SU-DHL-6 (cell line): ENCODE data around the gene SCYL2.
"Not testable (repeated sequence)": the region's sequence is repeated elsewhere in the genome, so short reads cannot be mapped to it uniquely, and the experiment has no call there.

Experiments used
- H2AFZ ChIP-seq: fragments of 200-600 bp; sonication (generic); 2 replicates; pipeline ENCODE4 v1.6.1; 2014; ENCODE audit warnings: low read depth, mild to moderate bottlenecking, moderate library complexity, mixed read lengths, antibody characterized with exemption, low read length; ENCODE audit not compliant: severe bottlenecking
- H3F3A ChIP-seq: fragments of 200-600 bp; shearing (Covaris generic); 2 replicates; pipeline ENCODE4 v1.6.0; 2016; ENCODE audit warnings: antibody characterized with exemption, mild to moderate bottlenecking; ENCODE audit not compliant: insufficient read depth
- H3K27ac ChIP-seq: fragments of 200-600 bp; sonication (generic); 2 replicates; pipeline ENCODE4 v1.5.1; 2016; ENCODE audit warnings: low read depth, mild to moderate bottlenecking, low read length, moderate library complexity, mixed read lengths
- H3K27me3 ChIP-seq: fragments of 200-600 bp; sonication (generic), shearing (Covaris generic); 2 replicates; pipeline ENCODE4 v1.6.0; 2014; ENCODE audit warnings: mild to moderate bottlenecking, low read length
- H3K36me3 ChIP-seq: fragments of 200-600 bp; sonication (generic); 2 replicates; pipeline ENCODE4 v1.6.1; 2014; ENCODE audit warnings: mild to moderate bottlenecking, low read length, mixed read lengths
- H3K4me2 ChIP-seq: fragments of 300-600, 200-600 bp; shearing (Covaris generic), sonication (generic); 2 replicates; pipeline ENCODE4 v1.6.0; 2014; ENCODE audit warnings: low read length, low read depth, mild to moderate bottlenecking; ENCODE audit not compliant: poor library complexity, severe bottlenecking
- H3K4me3 ChIP-seq: fragments of 200-600 bp; sonication (generic); 2 replicates; pipeline ENCODE4 v1.5.1; 2014; ENCODE audit warnings: antibody characterized with exemption, low read length, mild to moderate bottlenecking, mixed read lengths; ENCODE audit not compliant: insufficient read depth, poor library complexity, severe bottlenecking
- H3K79me2 ChIP-seq: fragments of 200-600 bp; sonication (generic); 2 replicates; pipeline ENCODE4 v1.6.1; 2014; ENCODE audit warnings: mild to moderate bottlenecking, low read length, moderate library complexity; ENCODE audit not compliant: insufficient read depth
- H3K9ac ChIP-seq: fragments of 200-600 bp; sonication (generic); 2 replicates; pipeline ENCODE4 v1.7.0; 2014; ENCODE audit warnings: mild to moderate bottlenecking, low read length
- H3K9me2 ChIP-seq: fragments of 200-600 bp; sonication (generic); replicated peaks from 2 replicates; pipeline ENCODE4 v1.6.1; 2014; ENCODE audit warnings: low read length; ENCODE audit not compliant: insufficient read depth
- H3K9me3 ChIP-seq: fragments of 200-600 bp; sonication (generic); 2 replicates; pipeline ENCODE4 v1.6.1; 2014; ENCODE audit warnings: low read length, mixed read lengths; ENCODE audit not compliant: insufficient read depth
- H4K20me1 ChIP-seq: fragments of 200-600 bp; sonication (generic); 2 replicates; pipeline ENCODE4 v1.6.1; 2014; ENCODE audit warnings: low read depth, mild to moderate bottlenecking, antibody characterized with exemption, low read length, moderate library complexity, mixed read lengths
- EZH2phosphoT487 ChIP-seq: fragments of 200-600 bp; sonication (generic), shearing (Covaris generic); conservative IDR thresholded peaks from 2 replicates; pipeline ENCODE4 v1.6.1; 2018; ENCODE audit warnings: mild to moderate bottlenecking, antibody characterized with exemption, low read length, moderate library complexity, mixed read lengths
- TF ChIP-seq, protein P1 (sequence below): fragments of 200-600 bp; sonication (generic); IDR thresholded peaks from one replicate; pipeline ENCODE4 v1.5.1; 2017; ENCODE audit warnings: antibody characterized with exemption, mild to moderate bottlenecking, low read length, moderate library complexity; ENCODE audit not compliant: insufficient read depth, poor library complexity, severe bottlenecking

The SCYL2 gene

DNA sequence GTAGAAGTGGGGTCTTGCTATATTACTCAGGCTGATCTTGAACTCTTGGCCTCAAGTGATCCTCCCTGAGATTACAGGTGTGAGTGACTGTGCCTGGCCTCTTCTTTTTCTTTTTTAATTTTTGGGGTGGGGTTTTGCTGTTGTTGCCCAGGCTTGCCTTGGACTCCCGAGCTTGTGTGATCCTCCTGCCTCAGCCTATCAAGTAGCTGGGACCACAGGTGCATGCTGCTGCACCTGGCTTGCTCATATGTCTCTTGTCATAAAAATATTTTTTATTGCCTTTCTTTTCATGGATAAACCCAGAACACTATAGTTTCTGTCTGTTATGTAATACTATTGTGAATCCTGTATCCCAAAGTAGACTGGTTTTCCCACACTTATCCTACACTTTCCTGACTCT lies 26.0 kb downstream of the SCYL2 start:
- Histone ChIP-seq H3K4me3 (no peak overlapping the region), H3K9me3 (no peaks in the 10 kb centered on the region), H4K20me1 (peaks cover 5% of the 10 kb centered on the region; the same call in 1 of the 2 replicates), H3F3A (no peaks in the 10 kb centered on the region), H3K27me3 (no peaks in the 10 kb centered on the region), H3K36me3 (peaks cover 5% of the 10 kb centered on the region; the same call in 1 of the 2 replicates), H3K79me2 (no peaks in the 10 kb centered on the region), H3K27ac (no peak overlapping the region), H3K4me2 (no peak overlapping the region), H3K9ac (no peak overlapping the region), H2AFZ (no peak overlapping the region), H3K9me2 (no peaks in the 10 kb centered on the region)
- no peak for TF ChIP-seq EZH2phosphoT487
- TF ChIP-seq, protein P1, sequence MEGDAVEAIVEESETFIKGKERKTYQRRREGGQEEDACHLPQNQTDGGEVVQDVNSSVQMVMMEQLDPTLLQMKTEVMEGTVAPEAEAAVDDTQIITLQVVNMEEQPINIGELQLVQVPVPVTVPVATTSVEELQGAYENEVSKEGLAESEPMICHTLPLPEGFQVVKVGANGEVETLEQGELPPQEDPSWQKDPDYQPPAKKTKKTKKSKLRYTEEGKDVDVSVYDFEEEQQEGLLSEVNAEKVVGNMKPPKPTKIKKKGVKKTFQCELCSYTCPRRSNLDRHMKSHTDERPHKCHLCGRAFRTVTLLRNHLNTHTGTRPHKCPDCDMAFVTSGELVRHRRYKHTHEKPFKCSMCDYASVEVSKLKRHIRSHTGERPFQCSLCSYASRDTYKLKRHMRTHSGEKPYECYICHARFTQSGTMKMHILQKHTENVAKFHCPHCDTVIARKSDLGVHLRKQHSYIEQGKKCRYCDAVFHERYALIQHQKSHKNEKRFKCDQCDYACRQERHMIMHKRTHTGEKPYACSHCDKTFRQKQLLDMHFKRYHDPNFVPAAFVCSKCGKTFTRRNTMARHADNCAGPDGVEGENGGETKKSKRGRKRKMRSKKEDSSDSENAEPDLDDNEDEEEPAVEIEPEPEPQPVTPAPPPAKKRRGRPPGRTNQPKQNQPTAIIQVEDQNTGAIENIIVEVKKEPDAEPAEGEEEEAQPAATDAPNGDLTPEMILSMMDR, result no peak

GRCh38 chr12:100294366-100294765 lies 27.4 kb downstream of the SCYL2 start:
- not testable (repeated sequence) for H4K20me1 ChIP-seq, H3K36me3 ChIP-seq, H3F3A ChIP-seq, H3K4me3 ChIP-seq, H3K4me2 ChIP-seq, H3K9me2 ChIP-seq, H3K9ac ChIP-seq, H3K79me2 ChIP-seq, H3K9me3 ChIP-seq, H3K27me3 ChIP-seq, H3K27ac ChIP-seq, H2AFZ ChIP-seq

GRCh38 chr12:100295764-100296555 lies 29.0 kb downstream of the SCYL2 start:
- H3K9me3 ChIP-seq, result no peaks in the 10 kb centered on the region
- TF ChIP-seq, protein P1, result no peak
- TF ChIP-seq EZH2phosphoT487, result no peak

GRCh38 chr12:100302081-100302480 lies 35.1 kb downstream of the SCYL2 start:
- Histone ChIP-seq H3K36me3 (peaks cover 11% of the 10 kb centered on the region), H3K27ac (no peak overlapping the region), H3K27me3 (no peaks in the 10 kb centered on the region), H3K9me3 (no peaks in the 10 kb centered on the region), H2AFZ (no peak overlapping the region), H3K9ac (no peak overlapping the region), H3K79me2 (no peaks in the 10 kb centered on the region), H3F3A (no peaks in the 10 kb centered on the region), H3K9me2 (no peaks in the 10 kb centered on the region), H4K20me1 (no peaks in the 10 kb centered on the region), H3K4me2 (no peak overlapping the region), H3K4me3 (no peak overlapping the region)
- TF ChIP-seq EZH2phosphoT487, result no peak
- TF ChIP-seq, protein P1, result no peak

More at GRCh38 chr12:100295764-100296555, 29.0 kb downstream of the SCYL2 start:
- Histone ChIP-seq H4K20me1 (no peaks in the 10 kb centered on the region), H2AFZ (no peak overlapping the region), H3K27me3 (no peaks in the 10 kb centered on the region), H3K9ac (no peak overlapping the region), H3K36me3 (peaks cover 10% of the 10 kb centered on the region), H3F3A (no peaks in the 10 kb centered on the region), H3K79me2 (no peaks in the 10 kb centered on the region), H3K4me3 (no peak overlapping the region), H3K4me2 (no peak overlapping the region), H3K9me2 (no peaks in the 10 kb centered on the region), H3K27ac (no peak overlapping the region)
